Measurements from ENCODE around the gene MRPL17.

The MRPL17 gene

DNA sequence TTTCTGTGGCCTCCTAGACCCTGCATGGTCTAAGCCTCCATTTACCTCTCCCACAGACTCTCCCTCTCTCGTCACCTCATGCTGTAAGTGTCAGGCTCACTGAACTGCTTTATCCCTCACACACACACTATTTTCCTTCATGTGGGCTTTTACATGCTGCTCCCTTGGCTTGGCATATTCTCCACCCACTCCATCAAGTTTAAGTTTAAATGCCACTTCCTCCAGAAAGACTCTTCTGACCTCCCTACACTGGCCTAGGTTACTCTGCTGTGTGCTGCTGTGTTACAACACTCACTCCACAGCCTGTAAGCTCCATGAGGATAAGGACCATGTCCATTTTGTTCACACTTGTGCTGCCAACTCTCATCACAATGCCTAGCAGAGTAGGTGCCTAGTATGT is 30.0 kb downstream of the MRPL17 start:
- no peak for DNase-seq

DNA sequence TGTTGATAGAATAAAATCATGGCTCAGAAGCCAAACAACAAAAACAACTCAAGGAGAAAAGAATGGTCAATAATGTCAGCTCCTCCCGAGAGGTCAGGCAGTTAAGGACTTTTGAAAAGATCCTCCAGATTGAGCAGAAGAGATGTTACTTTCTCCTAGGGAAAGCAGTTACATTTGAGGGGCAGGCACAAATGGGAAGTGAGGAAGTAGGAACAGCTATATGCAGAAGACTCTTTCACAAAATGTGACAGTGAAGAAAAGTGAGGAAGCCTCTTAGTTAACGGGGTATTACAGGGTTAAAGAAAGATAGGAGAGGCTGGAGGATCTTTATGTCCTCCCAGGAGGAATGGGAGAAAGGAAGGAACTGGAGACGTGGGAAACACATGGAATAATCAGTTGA is 31.0 kb downstream of the MRPL17 start:
- DNase-seq = no peak

DNA sequence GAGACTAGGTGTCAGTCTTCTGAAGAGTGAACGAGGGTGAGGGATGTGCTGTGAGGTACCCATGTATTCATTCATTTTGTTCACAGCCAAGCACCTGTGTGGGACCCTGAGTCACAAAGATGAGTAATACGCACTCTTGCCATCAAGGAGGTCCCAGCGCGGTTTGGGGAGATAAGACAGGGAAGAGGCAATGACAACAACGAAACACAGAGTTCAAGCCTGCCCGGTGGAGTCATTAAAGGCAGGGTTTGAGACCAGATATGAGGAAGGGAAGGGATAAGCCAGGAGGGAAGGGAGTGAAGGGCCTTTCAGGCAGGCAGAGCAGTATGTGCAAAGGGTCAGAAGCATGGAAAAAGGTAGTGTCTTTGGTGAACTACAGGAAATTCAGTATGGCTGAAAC is 32.2 kb downstream of the MRPL17 start:
- DNase-seq = no peak

DNA sequence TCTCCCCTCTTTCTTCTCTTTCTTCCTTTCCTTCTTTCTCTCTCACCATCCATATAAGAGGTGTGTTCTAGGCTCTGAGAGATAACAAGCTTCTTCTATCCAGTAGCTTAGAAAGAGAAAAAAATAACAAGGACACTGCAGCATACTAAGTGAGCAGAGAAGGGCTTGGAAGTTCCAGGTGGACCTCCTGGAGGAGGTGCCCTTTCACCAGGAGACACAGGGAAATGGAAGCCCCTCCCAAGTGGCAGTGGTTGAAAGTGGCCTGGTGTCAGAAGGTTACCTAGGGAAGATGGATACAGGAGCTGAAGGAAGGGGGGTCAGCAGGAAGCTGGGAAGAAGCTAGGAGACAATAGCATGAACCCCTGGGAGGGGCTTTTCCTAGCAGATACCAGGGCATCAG is 33.0 kb downstream of the MRPL17 start:
- DNase-seq = no peak

DNA sequence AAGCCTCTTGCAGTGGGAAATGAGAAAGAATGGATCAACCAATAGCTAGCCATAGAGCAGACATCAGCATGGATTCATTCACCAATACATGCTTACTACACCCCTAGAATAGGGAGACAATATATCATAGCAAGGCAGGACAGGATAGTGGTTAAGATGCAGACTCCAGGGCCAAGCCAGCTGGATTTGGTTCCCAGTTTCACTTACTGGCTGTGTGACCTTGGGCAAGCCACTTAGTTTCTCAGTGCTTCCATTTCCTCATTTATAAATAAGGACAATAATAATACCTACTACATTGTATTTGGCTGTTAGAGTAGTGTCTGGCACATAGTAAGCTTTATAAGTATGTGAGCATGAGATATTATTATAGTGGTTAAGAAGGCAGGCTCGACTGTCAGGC is 34.6 kb downstream of the MRPL17 start:
- DNase-seq = no peak

DNA sequence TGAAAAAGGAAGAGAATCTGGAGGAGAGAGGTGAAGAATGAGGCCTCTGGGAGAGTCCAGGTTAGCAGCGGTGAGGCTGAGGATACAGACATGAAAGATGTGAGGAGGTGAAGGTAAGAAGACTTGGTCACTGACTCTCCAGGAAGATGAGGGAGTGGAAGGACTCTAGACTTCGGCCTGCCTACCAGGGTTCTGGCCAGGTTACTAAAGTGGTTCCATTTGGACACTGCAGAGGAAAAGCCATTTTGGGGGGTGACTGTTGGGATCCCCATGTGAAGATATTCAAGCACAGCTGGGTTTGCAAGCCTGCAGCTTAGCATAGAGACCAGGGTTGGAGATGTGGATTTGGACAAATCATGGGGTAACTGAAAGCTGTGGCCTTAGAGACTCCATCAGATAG is 35.3 kb downstream of the MRPL17 start:
- no peak for DNase-seq

DNA sequence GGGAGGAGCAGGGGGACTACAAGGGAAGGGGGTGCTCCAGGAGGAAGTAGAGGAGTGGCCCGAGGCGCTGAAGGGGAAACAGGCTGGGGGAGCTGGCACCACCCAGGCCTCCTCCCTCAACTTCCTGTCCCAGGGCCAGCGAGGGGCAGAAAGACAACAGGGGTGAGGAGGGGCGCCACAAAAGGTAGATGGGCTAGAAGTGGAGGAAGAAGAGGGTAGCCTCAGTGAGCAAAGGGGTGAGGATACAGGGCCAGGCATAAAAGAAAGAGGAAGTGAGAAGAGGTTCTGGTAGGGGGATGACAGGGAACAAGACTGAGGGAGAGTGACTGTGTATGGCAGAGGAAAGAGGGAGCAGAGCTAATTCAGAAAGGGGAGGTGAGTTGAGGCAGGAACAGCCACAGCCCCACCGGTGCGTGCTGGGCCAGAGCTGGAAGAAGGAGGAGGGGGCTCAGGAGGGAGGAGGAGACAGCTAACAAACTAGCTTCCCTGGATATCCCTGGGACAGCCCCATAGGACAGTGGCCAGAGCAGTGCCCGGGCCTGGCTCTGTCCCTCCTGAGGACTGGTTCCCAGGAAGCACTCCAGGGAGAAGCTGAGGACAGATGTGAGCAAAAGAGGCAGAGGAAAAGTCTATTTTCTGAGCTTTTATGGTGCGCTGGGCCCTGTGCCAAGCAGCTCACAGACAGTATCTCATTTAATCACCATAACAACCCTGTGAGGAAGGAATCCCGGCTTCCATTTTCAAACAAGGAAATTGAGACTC is 36.0 kb downstream of the MRPL17 start:
- DNase-seq = peak; percentile 72

GRCh38 chr11:6646576-6646917 is 36.6 kb downstream of the MRPL17 start:
- peak; percentile 93 for DNase-seq

DNA sequence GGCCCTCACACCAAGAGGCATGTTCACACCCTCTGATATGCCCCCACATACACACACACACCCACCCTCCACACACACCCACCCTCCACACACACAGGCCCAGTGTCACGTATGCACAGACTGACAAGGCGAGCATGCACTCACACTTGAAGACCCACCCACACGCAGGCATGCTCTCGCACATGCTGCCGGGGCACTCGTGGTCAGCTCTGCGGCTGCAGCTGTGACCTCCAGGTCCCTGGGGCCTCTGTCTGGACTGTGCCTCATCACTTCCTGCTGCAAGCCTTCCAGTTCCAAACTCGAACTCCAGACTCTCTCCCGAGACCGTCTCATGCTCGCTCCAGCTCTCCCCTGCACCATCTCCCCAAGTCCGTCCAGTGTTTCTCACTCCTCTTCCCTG is 37.1 kb downstream of the MRPL17 start:
- peak; percentile 83 for DNase-seq

GRCh38 chr11:6642957-6643356 is 40.2 kb downstream of the MRPL17 start:
- no peak for DNase-seq

- DNase-seq = no peak
Observed at GRCh38 chr11:6640985-6641701, 42.0 kb downstream of the MRPL17 start.

DNA sequence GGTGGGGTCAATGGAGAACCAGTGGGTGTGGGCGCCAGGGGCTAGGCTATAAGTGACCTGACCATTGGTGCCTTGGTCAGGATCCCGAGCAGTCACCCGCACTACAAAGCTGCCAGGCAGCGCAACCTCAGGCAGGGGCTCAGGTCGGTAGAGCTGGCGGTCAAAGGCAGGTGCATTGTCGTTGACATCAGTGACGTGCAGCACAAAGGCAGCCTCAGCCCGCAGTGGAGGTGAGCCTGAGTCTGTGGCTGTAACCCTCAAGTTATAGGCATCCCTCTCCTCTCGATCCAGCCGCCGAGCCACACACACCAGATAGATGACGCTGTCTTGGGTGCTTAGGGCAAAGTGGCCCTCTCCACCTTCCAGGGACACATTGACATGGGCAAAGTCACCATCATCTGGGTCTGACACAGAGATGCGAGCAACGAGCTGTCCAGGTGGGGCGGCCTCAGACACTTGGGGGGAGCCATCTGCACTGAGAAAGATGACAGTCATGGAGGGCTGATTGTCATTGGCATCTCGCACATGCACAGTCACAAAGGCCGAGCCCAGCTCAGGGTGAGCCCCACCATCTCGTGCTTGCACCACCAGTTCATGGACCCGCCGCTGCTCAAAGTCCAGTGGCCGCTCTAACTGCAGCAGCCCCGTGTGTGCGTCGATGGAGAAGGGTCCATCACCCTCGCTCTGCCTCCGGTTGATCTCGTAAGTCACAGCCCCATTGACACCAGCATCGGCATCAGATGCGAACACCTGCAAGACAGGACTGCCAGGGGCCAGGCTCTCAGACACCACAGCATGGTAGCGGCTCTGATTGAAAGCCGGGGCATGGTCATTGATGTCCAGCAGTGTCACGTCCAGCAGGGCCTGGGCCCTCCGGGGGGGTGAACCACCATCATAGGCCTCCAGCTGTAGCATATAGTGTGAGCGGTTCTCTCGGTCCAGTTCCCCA is 42.8 kb downstream of the MRPL17 start:
- no peak for DNase-seq

- no peak for DNase-seq
Observed at GRCh38 chr11:6638429-6638828, 44.7 kb downstream of the MRPL17 start.

GRCh38 chr11:6637871-6638270 is 45.3 kb downstream of the MRPL17 start:
- no peak for DNase-seq

- no peak for DNase-seq
Observed at GRCh38 chr11:6636480-6636879, 46.7 kb downstream of the MRPL17 start.

GRCh38 chr11:6635082-6635932 is 47.8 kb downstream of the MRPL17 start:
- peak; percentile 57 for DNase-seq

GRCh38 chr11:6634534-6634933 is 48.6 kb downstream of the MRPL17 start:
- DNase-seq = no peak

- DNase-seq = no peak
Observed at GRCh38 chr11:6633422-6634408, 49.4 kb downstream of the MRPL17 start.

- no peak for DNase-seq
Observed at GRCh38 chr11:6632116-6633073, 50.7 kb downstream of the MRPL17 start.

DNA sequence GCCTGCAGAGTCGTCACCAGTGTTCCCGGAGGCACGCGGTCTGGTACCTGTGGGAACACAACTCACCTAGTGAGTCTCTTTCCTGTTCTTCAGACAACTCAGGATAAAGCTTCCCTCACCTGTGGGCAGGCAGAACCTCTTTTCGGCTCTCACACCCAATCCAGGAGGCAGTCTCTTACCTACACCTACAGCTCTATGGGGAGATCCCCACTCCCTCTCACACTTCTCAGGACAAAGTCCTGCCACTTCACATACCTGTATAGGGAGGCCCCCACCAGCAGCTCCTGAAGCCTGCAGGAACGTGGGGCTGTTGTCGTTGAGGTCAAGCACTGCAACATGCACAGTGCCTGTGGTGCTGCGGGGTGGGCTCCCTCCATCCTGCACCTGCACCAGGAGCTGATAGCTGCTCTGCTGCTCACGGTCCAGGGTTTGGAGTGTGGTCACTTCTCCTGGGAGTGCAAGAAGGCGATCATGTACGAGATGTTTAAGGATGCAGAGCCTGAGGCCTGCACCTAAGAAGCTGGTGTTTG is 51.7 kb downstream of the MRPL17 start:
- DNase-seq = no peak

All from left hindlimb (tissue), 1 donor.